Activated CD4-positive, alpha-beta T cell treated with anti-CD3 and anti-CD28 coated beads, Interleukin-2, Interleukin-4, amounts not matched to agents 100 ng/mL and 50 ng/mL, durations not matched to agents 16 hours and 8 hours (primary cell): ENCODE data around the gene PLCB1.
"Not testable (repeated sequence)": the region's sequence is repeated elsewhere in the genome, so short reads cannot be mapped to it uniquely, and the experiment has no call there.

ENCODE experiments used
- DNase-seq: peaks from one replicate; pipeline ENCODE4 v3.0.0-alpha.2; 2020; ENCODE audit warnings: low spot score

The PLCB1 gene

GRCh38 chr20:8447262-8448120, 315.4 kb downstream of the PLCB1 start:
- DNase-seq = no peak

- DNase-seq = no peak
Observed at GRCh38 chr20:8449123-8449522, 317.1 kb downstream of the PLCB1 start.

GRCh38 chr20:8454137-8454712, 322.2 kb downstream of the PLCB1 start:
- DNase-seq = peak; percentile 39

- DNase-seq = no peak
Observed at GRCh38 chr20:8456765-8457164, 324.7 kb downstream of the PLCB1 start.

GRCh38 chr20:8457978-8458377, 325.9 kb downstream of the PLCB1 start:
- DNase-seq = no peak

- no peak for DNase-seq
Observed at GRCh38 chr20:8461186-8461585, 329.1 kb downstream of the PLCB1 start.

- DNase-seq = no peak
Observed at GRCh38 chr20:8464368-8464767, 332.3 kb downstream of the PLCB1 start.

- DNase-seq = not testable (repeated sequence)
Observed at GRCh38 chr20:8466781-8467180, 334.7 kb downstream of the PLCB1 start.

GRCh38 chr20:8470156-8470555, 338.1 kb downstream of the PLCB1 start:
- no peak for DNase-seq

- DNase-seq = no peak
Observed at GRCh38 chr20:8471465-8471864, 339.4 kb downstream of the PLCB1 start.

- no peak for DNase-seq
Observed at GRCh38 chr20:8473459-8473858, 341.4 kb downstream of the PLCB1 start.

GRCh38 chr20:8474027-8474668, 342.1 kb downstream of the PLCB1 start:
- DNase-seq = no peak

GRCh38 chr20:8476021-8476420, 344.0 kb downstream of the PLCB1 start:
- no peak for DNase-seq

GRCh38 chr20:8480597-8480996, 348.5 kb downstream of the PLCB1 start:
- no peak for DNase-seq

- DNase-seq = no peak
Observed at GRCh38 chr20:8487696-8488095, 355.6 kb downstream of the PLCB1 start.

- DNase-seq = no peak
Observed at GRCh38 chr20:8489094-8489883, 357.2 kb downstream of the PLCB1 start.

GRCh38 chr20:8490076-8490830, 358.2 kb downstream of the PLCB1 start:
- no peak for DNase-seq

- no peak for DNase-seq
Observed at GRCh38 chr20:8492173-8492572, 360.1 kb downstream of the PLCB1 start.

GRCh38 chr20:8498571-8498970, 366.5 kb downstream of the PLCB1 start:
- DNase-seq = no peak

GRCh38 chr20:8504030-8504429, 372.0 kb downstream of the PLCB1 start:
- no peak for DNase-seq

GRCh38 chr20:8505476-8506200, 373.6 kb downstream of the PLCB1 start:
- no peak for DNase-seq
